CD8-positive, alpha-beta memory T cell (primary cell): ENCODE results near the gene UST. TPM values are rescaled to one million over a fixed set of nuclear protein-coding genes. Genes with fewer than 3 reads are reported as not detected.
A peak's percentile ranks its signal among the peaks of the same experiment; 100 is the strongest.

Experiments used
- CTCF ChIA-PET: fragments of 350-600 bp; sonication (Branson Sonifier 250); formaldehyde crosslinking; loops from one replicate; lab custom pipeline; 2021; ENCODE audit warnings: antibody characterized with exemption; lab: Charles Lee
- POLR2A ChIA-PET: fragments of 350-600 bp; sonication (Branson Sonifier 250); formaldehyde crosslinking; loops from one replicate; lab custom pipeline; 2021; ENCODE audit warnings: antibody characterized with exemption; lab: Charles Lee
- DNase-seq, 5 donors: peaks; one replicate each; pipeline versions ENCODE4 v3.0.0 to v3.0.0-alpha.2; 2020 to 2022; ENCODE audit warnings: mixed read lengths in 1 of 5
- H3K27ac ChIP-seq: one replicate; pipeline ENCODE4 v1.7.0; 2013; ENCODE audit warnings: low read depth, mild to moderate bottlenecking, low read length, moderate library complexity
- H3K27me3 ChIP-seq: 2 replicates; pipeline ENCODE4 v1.7.0; 2013; ENCODE audit warnings: low read length, mild to moderate bottlenecking; ENCODE audit not compliant: insufficient read depth, poor library complexity, severe bottlenecking
- H3K36me3 ChIP-seq: 2 replicates; pipeline ENCODE4 v1.7.0; 2013; ENCODE audit warnings: mild to moderate bottlenecking, low read length, moderate library complexity; ENCODE audit not compliant: insufficient read depth
- H3K4me1 ChIP-seq: 2 replicates; pipeline ENCODE4 v1.7.0; 2013; ENCODE audit warnings: mild to moderate bottlenecking, low read length, moderate library complexity; ENCODE audit not compliant: insufficient read depth
- H3K4me3 ChIP-seq: 2 replicates; pipeline ENCODE4 v1.7.0; 2013; ENCODE audit warnings: mild to moderate bottlenecking, low read length
- H3K9me3 ChIP-seq: 2 replicates; pipeline ENCODE4 v1.7.0; 2013; ENCODE audit warnings: mild to moderate bottlenecking, low read length
- H3K27ac Mint-ChIP-seq, 8 donors: one replicate each; pipeline ENCODE4 v1.8.0; 2020 to 2021; ENCODE audit warnings: mixed read lengths in 8 of 8, mild to moderate bottlenecking in 6 of 8, inconsistent platforms in 3 of 8, moderate library complexity in 3 of 8
- H3K27me3 Mint-ChIP-seq, 2 donors: one replicate each; pipeline ENCODE4 v1.8.0; 2020 to 2021; ENCODE audit warnings: mixed read lengths in 2 of 2, mild to moderate bottlenecking in 1 of 2, moderate library complexity in 1 of 2
- H3K36me3 Mint-ChIP-seq, 3 donors: one replicate each; pipeline ENCODE4 v1.8.0; 2020 to 2021; ENCODE audit warnings: mixed read lengths in 3 of 3, inconsistent platforms in 1 of 3, mild to moderate bottlenecking in 1 of 3
- H3K4me1 Mint-ChIP-seq, 3 donors: one replicate each; pipeline ENCODE4 v1.8.0; 2020 to 2021; ENCODE audit warnings: mixed read lengths in 3 of 3, inconsistent platforms in 1 of 3, mild to moderate bottlenecking in 1 of 3
- H3K4me3 Mint-ChIP-seq, 7 donors: one replicate each; pipeline ENCODE4 v1.8.0; 2020 to 2021; ENCODE audit warnings: mixed read lengths in 7 of 7, mild to moderate bottlenecking in 6 of 7, moderate library complexity in 4 of 7, inconsistent platforms in 2 of 7
- H3K9me3 Mint-ChIP-seq, 5 donors: one replicate each; pipeline ENCODE4 v1.8.0; 2020 to 2022; ENCODE audit warnings: mixed read lengths in 5 of 5, mild to moderate bottlenecking in 3 of 5, moderate library complexity in 2 of 5, inconsistent platforms in 1 of 5
- polyA plus RNA-seq: library from polyadenylated mRNA; unstranded; fragments of 300-500 nt; fragmentation: Illumina TruSeq; gene quantifications from one replicate; pipeline ENCODE4 v1.2.3, GENCODE V29; 2021
- total RNA-seq, 2 experiments: library from RNA; stranded (reverse); gene quantifications; one replicate each; pipeline ENCODE4 v1.2.3, GENCODE V29; 2021

Gene UST
- total and polyA plus RNA-seq, 3 experiments from 2014 or later, result 2.4 to 7.8 (median 6.4) TPM

- H3K4me3 Mint-ChIP-seq, result no peak overlapping the region
- ChIA-PET CTCF (interaction anchor here (0.8 kb wide), 1 partner anchor 10 kb away, joined by 4 read pairs; no protein-coding TSS in a partner anchor), POLR2A (no interaction called here)
- no peak overlapping the region for H3K27ac ChIP-seq
- no peaks in the 10 kb centered on the region for H3K27me3 ChIP-seq
- H3K4me1 ChIP-seq, result no peaks in the 10 kb centered on the region
- H3K9me3 Mint-ChIP-seq, result no peaks in the 10 kb centered on the region
- H3K9me3 ChIP-seq, result no peaks in the 10 kb centered on the region
- peaks cover 18 to 50% (median 28%) of the 10 kb centered on the region in 3 donors for H3K4me1 Mint-ChIP-seq
- DNase-seq, result no peak
- H3K27me3 Mint-ChIP-seq, result no peaks in the 10 kb centered on the region
- H3K27ac Mint-ChIP-seq, result no peak overlapping the region
- H3K4me3 ChIP-seq, result no peak overlapping the region
- H3K36me3 ChIP-seq, result no peaks in the 10 kb centered on the region
- H3K36me3 Mint-ChIP-seq, result no peaks in the 10 kb centered on the region
Measured at GRCh38 chr6:149108038-149108748, 361.4 kb downstream of the UST start.

- Histone ChIP-seq H3K4me1 (no peaks in the 10 kb centered on the region), H3K36me3 (no peaks in the 10 kb centered on the region), H3K27me3 (no peaks in the 10 kb centered on the region), H3K4me3 (no peak overlapping the region), H3K27ac (no peak overlapping the region), H3K9me3 (no peaks in the 10 kb centered on the region)
- Mint-ChIP-seq H3K36me3 (peaks cover 0 to under 1% (median 0%) of the 10 kb centered on the region in 3 donors), H3K4me1 (peaks cover 18 to 55% (median 33%) of the 10 kb centered on the region in 3 donors), H3K9me3 (no peaks in the 10 kb centered on the region), H3K27me3 (no peaks in the 10 kb centered on the region), H3K4me3 (no peak overlapping the region), H3K27ac (no peak overlapping the region)
- ChIA-PET CTCF (interaction anchor here (0.8 kb wide), 1 partner anchor 10 kb away, joined by 4 read pairs; no protein-coding TSS in a partner anchor), POLR2A (no interaction called here)
- no peak for DNase-seq
Measured at GRCh38 chr6:149108749-149109100, 361.9 kb downstream of the UST start.

- Histone ChIP-seq H3K36me3 (no peaks in the 10 kb centered on the region), H3K9me3 (no peaks in the 10 kb centered on the region), H3K27ac (no peak overlapping the region), H3K27me3 (no peaks in the 10 kb centered on the region), H3K4me1 (no peaks in the 10 kb centered on the region), H3K4me3 (no peak overlapping the region)
- Mint-ChIP-seq H3K27me3 (no peaks in the 10 kb centered on the region), H3K4me3 (no peak overlapping the region), H3K4me1 (peaks cover 18 to 61% (median 37%) of the 10 kb centered on the region in 3 donors), H3K9me3 (no peaks in the 10 kb centered on the region), H3K27ac (no peak overlapping the region), H3K36me3 (peaks cover 0 to 1% (median 0%) of the 10 kb centered on the region in 3 donors)
- ChIA-PET CTCF (no interaction called here), POLR2A (no interaction called here)
- DNase-seq, result no peak
Measured at GRCh38 chr6:149109397-149110070, 362.7 kb downstream of the UST start.

- peak overlapping the region in 2 of 8 donors; percentile 20 to 31 for H3K27ac Mint-ChIP-seq
- Histone ChIP-seq H3K4me1 (peaks cover 5% of the 10 kb centered on the region), H3K27ac (no peak overlapping the region), H3K4me3 (no peak overlapping the region), H3K9me3 (no peaks in the 10 kb centered on the region), H3K36me3 (no peaks in the 10 kb centered on the region), H3K27me3 (no peaks in the 10 kb centered on the region)
- DNase-seq, result no peak
- H3K4me3 Mint-ChIP-seq, result peak overlapping the region in 4 of 7 donors; percentile 3 to 38 (median 8)
- peaks cover 0 to 3% (median 0%) of the 10 kb centered on the region in 3 donors for H3K36me3 Mint-ChIP-seq
- POLR2A ChIA-PET, result no interaction called here
- H3K27me3 Mint-ChIP-seq, result peaks cover 0 to 2% of the 10 kb centered on the region in 2 donors
- CTCF ChIA-PET, result interaction anchor here (0.9 kb wide), 1 partner anchor 36 kb away, joined by 3 read pairs; no protein-coding TSS in a partner anchor
- H3K4me1 Mint-ChIP-seq, result peaks cover 18 to 55% (median 37%) of the 10 kb centered on the region in 3 donors
- no peaks in the 10 kb centered on the region for H3K9me3 Mint-ChIP-seq
Measured at GRCh38 chr6:149111556-149112115, 364.8 kb downstream of the UST start.

GRCh38 chr6:149112976-149113375 is 366.1 kb downstream of the UST start:
- H3K36me3 Mint-ChIP-seq, result peaks cover 0 to 3% (median 0%) of the 10 kb centered on the region in 3 donors
- peaks cover 5% of the 10 kb centered on the region for H3K4me1 ChIP-seq
- H3K36me3 ChIP-seq, result no peaks in the 10 kb centered on the region
- H3K4me1 Mint-ChIP-seq, result peaks cover 18 to 60% (median 37%) of the 10 kb centered on the region in 3 donors
- ChIA-PET CTCF (no interaction called here), POLR2A (no interaction called here)
- H3K27ac Mint-ChIP-seq, result peak overlapping the region in 5 of 8 donors; percentile 25 to 94 (median 60)
- peaks cover 0 to 3% of the 10 kb centered on the region in 2 donors for H3K27me3 Mint-ChIP-seq
- H3K27ac ChIP-seq, result no peak overlapping the region
- H3K9me3 Mint-ChIP-seq, result no peaks in the 10 kb centered on the region
- DNase-seq, result no peak
- H3K9me3 ChIP-seq, result no peaks in the 10 kb centered on the region
- peak overlapping the region in 4 of 7 donors; percentile 29 to 60 (median 52) for H3K4me3 Mint-ChIP-seq
- H3K27me3 ChIP-seq, result no peaks in the 10 kb centered on the region
- H3K4me3 ChIP-seq, result no peak overlapping the region

- Mint-ChIP-seq H3K27me3 (peaks cover 0 to 3% of the 10 kb centered on the region in 2 donors), H3K27ac (peak overlapping the region in 2 of 8 donors; percentile 17 to 34), H3K36me3 (peaks cover 0 to 3% (median 0%) of the 10 kb centered on the region in 3 donors), H3K4me1 (peaks cover 22 to 66% (median 37%) of the 10 kb centered on the region in 3 donors), H3K9me3 (no peaks in the 10 kb centered on the region), H3K4me3 (peak overlapping the region in 1 of 7 donors; percentile 19)
- ChIA-PET CTCF (interaction anchor here (0.7 to 1.6 kb wide), 2 partner anchors 32 to 317 kb away, joined by 3 read pairs; no protein-coding TSS in a partner anchor), POLR2A (no interaction called here)
- no peak overlapping the region for H3K27ac ChIP-seq
- H3K36me3 ChIP-seq, result no peaks in the 10 kb centered on the region
- H3K4me3 ChIP-seq, result no peak overlapping the region
- H3K9me3 ChIP-seq, result no peaks in the 10 kb centered on the region
- DNase-seq, result no peak
- peaks cover 5% of the 10 kb centered on the region for H3K4me1 ChIP-seq
- H3K27me3 ChIP-seq, result no peaks in the 10 kb centered on the region
Measured at GRCh38 chr6:149114167-149114566, 367.3 kb downstream of the UST start.

GRCh38 chr6:149118737-149119653 is 372.2 kb downstream of the UST start:
- Histone ChIP-seq H3K4me1 (peaks cover 5% of the 10 kb centered on the region), H3K4me3 (no peak overlapping the region), H3K27me3 (no peaks in the 10 kb centered on the region), H3K9me3 (no peaks in the 10 kb centered on the region), H3K27ac (peak overlapping the region; percentile 43), H3K36me3 (no peaks in the 10 kb centered on the region)
- peaks cover 0 to 3% of the 10 kb centered on the region in 2 donors for H3K27me3 Mint-ChIP-seq
- no peak overlapping the region for H3K4me3 Mint-ChIP-seq
- H3K9me3 Mint-ChIP-seq, result no peaks in the 10 kb centered on the region
- no peak for DNase-seq
- no peak overlapping the region for H3K27ac Mint-ChIP-seq
- peaks cover 0 to 9% (median 3%) of the 10 kb centered on the region in 3 donors for H3K36me3 Mint-ChIP-seq
- H3K4me1 Mint-ChIP-seq, result peaks cover 7 to 51% (median 22%) of the 10 kb centered on the region in 3 donors
- CTCF ChIA-PET, result interaction anchor here (0.9 to 1.4 kb wide), 3 partner anchors 10 to 313 kb away, joined by 3 to 4 read pairs (median 3); no protein-coding TSS in a partner anchor
- POLR2A ChIA-PET, result no interaction called here
